Caco-2 (cell line): ENCODE data around the gene MX2. TPM values are rescaled to one million over a fixed set of nuclear protein-coding genes. Genes with fewer than 3 reads are reported as not detected.

Experiments
- BruUV-seq: library from RNA; stranded (reverse); fragments of 400-500 nt; replicated peaks from 2 replicates; lab custom pipeline; 2021; lab: Mats Ljungman, UMichigan
- CTCF ChIA-PET: fragments of 300-600 bp; sonication (Branson Sonifier 250); formaldehyde crosslinking; loops from one replicate; lab custom pipeline; 2022; ENCODE audit warnings: antibody characterized with exemption; lab: Charles Lee
- POLR2A ChIA-PET: fragments of 300-600 bp; sonication (Branson Sonifier 250); formaldehyde crosslinking; loops from one replicate; lab custom pipeline; 2022; ENCODE audit warnings: antibody characterized with exemption; lab: Charles Lee
- DNase-seq, 2 experiments: peaks; one replicate each; pipeline versions ENCODE4 v3.0.0 to v3.0.0-alpha.2; 2020 to 2022
- H3K27me3 ChIP-seq: replicated peaks from 2 replicates; pipeline ENCODE4 v1.6.0; 2011; ENCODE audit warnings: low read length; ENCODE audit not compliant: control insufficient read depth, insufficient read depth
- H3K36me3 ChIP-seq: 2 replicates; pipeline ENCODE4 v1.5.1; 2011; ENCODE audit warnings: low read length; ENCODE audit not compliant: control insufficient read depth, insufficient read depth
- H3K4me1 ChIP-seq: fragments of 250-450 bp; sonication (Bioruptor Pico); 2 replicates; pipeline ENCODE4 v1.5.1; 2020; ENCODE audit warnings: mild to moderate bottlenecking
- H3K4me3 ChIP-seq: 2 replicates; pipeline ENCODE4 v1.5.1; 2011; ENCODE audit warnings: low read depth, mild to moderate bottlenecking, control low read depth, low read length
- H3K9me3 ChIP-seq: fragments of 250-450 bp; sonication (Bioruptor Pico); 2 replicates; pipeline ENCODE4 v1.5.1; 2020; ENCODE audit warnings: mild to moderate bottlenecking, moderate library complexity
- H3K27ac Mint-ChIP-seq: one replicate; pipeline ENCODE4 v1.8.0; 2022; ENCODE audit warnings: mixed read lengths; ENCODE audit not compliant: unreplicated experiment
- H3K27me3 Mint-ChIP-seq: one replicate; pipeline ENCODE4 v1.8.0; 2022; ENCODE audit warnings: mixed read lengths; ENCODE audit not compliant: insufficient read depth, unreplicated experiment
- H3K36me3 Mint-ChIP-seq: one replicate; pipeline ENCODE4 v1.8.0; 2022; ENCODE audit warnings: mild to moderate bottlenecking, mixed read lengths; ENCODE audit not compliant: insufficient read depth, unreplicated experiment
- H3K4me1 Mint-ChIP-seq: one replicate; pipeline ENCODE4 v1.8.0; 2022; ENCODE audit warnings: low read depth, mixed read lengths; ENCODE audit not compliant: unreplicated experiment
- H3K4me3 Mint-ChIP-seq: one replicate; pipeline ENCODE4 v1.8.0; 2022; ENCODE audit warnings: mild to moderate bottlenecking, moderate library complexity, mixed read lengths; ENCODE audit not compliant: unreplicated experiment
- H3K9me3 Mint-ChIP-seq: one replicate; pipeline ENCODE4 v1.8.0; 2022; ENCODE audit warnings: mixed read lengths; ENCODE audit not compliant: unreplicated experiment
- CTCF ChIP-seq, 2 experiments: fragments of 200-600 bp in 1 of 2; IDR thresholded peaks; 1 replicate in 1 of 2; 2 replicates in 1 of 2; pipeline versions ENCODE4 v1.5.1 to v1.8.0; 2011 to 2022; ENCODE audit warnings: antibody characterized with exemption in 1 of 2, control low read depth in 1 of 2, inconsistent platforms in 1 of 2, low read depth in 1 of 2, low read length in 1 of 2, mild to moderate bottlenecking in 1 of 2, moderate library complexity in 1 of 2; ENCODE audit not compliant: insufficient read depth in 1 of 2, severe bottlenecking in 1 of 2, unreplicated experiment in 1 of 2
- intact Hi-C: fragments of 100-400 bp; cut with micrococcal nuclease; formaldehyde crosslinking; loops from one replicate; pipeline ENCODE4 v1.10.0; 2022; ENCODE audit not compliant: unreplicated experiment
- total RNA-seq: library from RNA; stranded (reverse); gene quantifications from 2 replicates; pipeline ENCODE4 v1.2.3, GENCODE V29; 2022

MX2 gene
- total RNA-seq, 1 experiment from 2014 or later: 0.84 TPM

DNA sequence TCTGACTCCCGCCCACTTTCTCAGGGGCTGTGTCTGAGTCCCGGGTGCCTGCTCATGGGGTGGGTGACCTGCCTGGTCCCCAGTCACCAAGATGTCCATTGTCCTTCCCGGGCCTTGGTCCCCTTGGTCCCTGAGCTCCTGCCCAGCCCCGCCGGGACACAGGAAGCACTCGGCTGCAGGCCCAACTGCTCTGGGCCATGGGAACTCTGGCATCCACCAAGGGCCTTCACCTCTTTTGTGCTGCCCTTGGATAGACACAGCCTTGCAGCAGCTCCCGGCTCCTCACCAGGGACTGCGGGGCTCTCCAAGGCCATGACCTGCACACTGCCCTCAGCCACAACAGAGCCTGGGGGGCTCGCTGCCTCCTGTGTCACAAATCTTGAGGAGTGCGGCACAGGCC lies 42.1 kb downstream of the MX2 start:
- Histone ChIP-seq H3K4me1 (no peaks in the 10 kb centered on the region), H3K36me3 (no peaks in the 10 kb centered on the region), H3K4me3 (no peak overlapping the region), H3K27me3 (no peaks in the 10 kb centered on the region), H3K9me3 (no peaks in the 10 kb centered on the region)
- DNase-seq: no peak
- H3K36me3 Mint-ChIP-seq: no peaks in the 10 kb centered on the region
- CTCF ChIA-PET: interaction anchor here (0.7 kb wide), 1 partner anchor 41 kb away, joined by 3 read pairs; no protein-coding TSS in a partner anchor
- H3K27me3 Mint-ChIP-seq: no peaks in the 10 kb centered on the region
- peaks cover 9% of the 10 kb centered on the region for H3K9me3 Mint-ChIP-seq
- no peak for TF ChIP-seq CTCF (IDR thresholded peaks at IDR 0.05; ENCODE audit: insufficient read depth in 1 of 2, low read depth in 1 of 2, low read length in 1 of 2, severe bottlenecking in 1 of 2, unreplicated experiment in 1 of 2)
- H3K4me1 Mint-ChIP-seq: no peaks in the 10 kb centered on the region
- no peak overlapping the region for H3K27ac Mint-ChIP-seq
- no TSS peak for BruUV-seq
- no peak overlapping the region for H3K4me3 Mint-ChIP-seq
- intact Hi-C loops: no loop called here
- POLR2A ChIA-PET: no interaction called here

DNA sequence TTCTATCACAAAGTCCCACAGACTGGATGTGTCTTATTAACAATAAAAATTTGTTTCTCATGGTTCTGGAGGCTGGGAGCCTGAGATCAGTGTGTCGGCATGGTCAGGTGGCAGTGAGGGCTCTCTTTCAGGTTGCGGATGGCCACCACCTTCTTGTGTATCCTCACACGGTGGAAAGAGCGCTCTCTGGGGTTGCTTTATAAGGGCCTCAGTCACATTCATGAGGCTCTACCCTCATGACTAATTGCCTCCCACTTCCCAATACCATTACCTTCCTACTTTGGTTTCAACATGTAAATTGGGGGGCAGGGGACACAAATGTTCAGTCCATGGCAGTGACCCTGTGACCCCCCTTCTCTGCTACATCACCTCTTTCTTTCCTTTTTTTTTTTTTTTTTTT lies 43.5 kb downstream of the MX2 start:
- CTCF ChIA-PET: no interaction called here
- H3K27ac Mint-ChIP-seq: no peak overlapping the region
- no peaks in the 10 kb centered on the region for H3K36me3 ChIP-seq
- no peaks in the 10 kb centered on the region for H3K27me3 ChIP-seq
- H3K4me1 ChIP-seq: no peaks in the 10 kb centered on the region
- no peaks in the 10 kb centered on the region for H3K36me3 Mint-ChIP-seq
- POLR2A ChIA-PET: no interaction called here
- no peak overlapping the region for H3K4me3 ChIP-seq
- H3K9me3 ChIP-seq: no peaks in the 10 kb centered on the region
- H3K4me1 Mint-ChIP-seq: no peaks in the 10 kb centered on the region
- intact Hi-C loops: no loop called here
- no peak for DNase-seq
- no peak for TF ChIP-seq CTCF (IDR thresholded peaks at IDR 0.05; ENCODE audit: insufficient read depth in 1 of 2, low read depth in 1 of 2, low read length in 1 of 2, severe bottlenecking in 1 of 2, unreplicated experiment in 1 of 2)
- H3K4me3 Mint-ChIP-seq: no peak overlapping the region
- no TSS peak for BruUV-seq
- no peaks in the 10 kb centered on the region for H3K27me3 Mint-ChIP-seq
- peaks cover 6% of the 10 kb centered on the region for H3K9me3 Mint-ChIP-seq

- Histone ChIP-seq H3K27me3 (no peaks in the 10 kb centered on the region), H3K9me3 (no peaks in the 10 kb centered on the region), H3K36me3 (no peaks in the 10 kb centered on the region), H3K4me1 (no peaks in the 10 kb centered on the region; the same call in 1 of the 2 replicates), H3K4me3 (no peak overlapping the region)
- no peak for DNase-seq
- H3K27ac Mint-ChIP-seq: no peak overlapping the region
- no peak overlapping the region for H3K4me3 Mint-ChIP-seq
- ChIA-PET POLR2A (no interaction called here), CTCF (no interaction called here)
- intact Hi-C loops: no loop called here
- no peak for TF ChIP-seq CTCF (IDR thresholded peaks at IDR 0.05; ENCODE audit: insufficient read depth in 1 of 2, low read depth in 1 of 2, low read length in 1 of 2, severe bottlenecking in 1 of 2, unreplicated experiment in 1 of 2)
- no TSS peak for BruUV-seq
- H3K36me3 Mint-ChIP-seq: no peaks in the 10 kb centered on the region
- H3K9me3 Mint-ChIP-seq: no peaks in the 10 kb centered on the region
- H3K4me1 Mint-ChIP-seq: no peaks in the 10 kb centered on the region
- H3K27me3 Mint-ChIP-seq: no peaks in the 10 kb centered on the region
These were observed 44.5 kb downstream of the MX2 start for GRCh38 chr21:41406340-41406739.
